Measurements from ENCODE around the gene CEP128. TPM values are rescaled to one million over a fixed set of nuclear protein-coding genes. Genes with fewer than 3 reads are reported as not detected.
"Not testable (repeated sequence)": the region's sequence is repeated elsewhere in the genome, so short reads cannot be mapped to it uniquely, and the experiment has no call there.

CEP128 gene
- total RNA-seq, 1 donor from 2014 or later = 4.1 TPM

- peak; percentile 36 for DNase-seq (ENCODE audit: extremely low read depth, low read depth, low spot score)
Measured at GRCh38 chr14:80954687-80955299, 13.3 kb upstream of the CEP128 start.

GRCh38 chr14:80953211-80953610 is 11.7 kb upstream of the CEP128 start:
- not testable (repeated sequence) for DNase-seq (ENCODE audit: extremely low read depth, low read depth, low spot score)

DNA sequence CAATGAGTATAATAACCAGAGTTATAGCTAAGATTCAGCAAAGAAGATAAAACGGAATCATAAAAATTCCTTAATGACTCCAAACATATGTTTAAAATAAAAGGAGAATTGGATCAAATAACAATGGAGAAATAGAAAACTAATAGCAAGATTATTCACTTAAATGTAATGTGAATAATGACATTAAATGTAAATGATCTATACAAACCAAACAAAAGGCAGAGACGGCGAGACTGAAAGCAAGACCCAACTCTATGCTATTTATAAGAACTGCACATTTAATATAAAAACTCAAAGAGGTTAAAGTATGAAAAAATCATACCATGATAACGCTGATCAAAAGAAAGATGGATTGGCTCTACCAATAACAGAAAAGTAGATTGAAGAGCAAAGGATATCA is 10.0 kb upstream of the CEP128 start:
- no peak for DNase-seq (ENCODE audit: extremely low read depth, low read depth, low spot score)

- DNase-seq (ENCODE audit: extremely low read depth, low read depth, low spot score) = no peak
Measured at GRCh38 chr14:80948291-80948690, 6.8 kb upstream of the CEP128 start.

- no peak for DNase-seq (ENCODE audit: extremely low read depth, low read depth, low spot score)
Measured at GRCh38 chr14:80946797-80947196, 5.3 kb upstream of the CEP128 start.

DNA sequence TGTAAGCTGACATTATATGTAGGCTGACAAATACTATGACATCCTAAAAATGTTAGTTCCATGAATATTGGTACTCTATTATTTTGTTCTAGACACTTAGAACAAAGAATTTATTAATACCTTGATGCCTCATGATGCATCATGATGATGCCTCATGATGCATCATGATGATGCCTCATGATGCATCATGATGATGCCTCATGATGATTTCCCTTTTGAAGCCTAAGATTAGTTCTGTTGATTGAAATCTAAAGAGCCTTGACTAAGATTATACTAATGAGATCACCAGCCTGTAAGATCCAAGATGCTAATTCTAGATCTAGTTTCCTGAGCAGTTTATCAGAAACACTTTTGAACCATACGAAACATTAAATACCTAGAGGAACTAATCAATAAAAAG is 4.6 kb upstream of the CEP128 start:
- no peak for DNase-seq (ENCODE audit: extremely low read depth, low read depth, low spot score)

DNA sequence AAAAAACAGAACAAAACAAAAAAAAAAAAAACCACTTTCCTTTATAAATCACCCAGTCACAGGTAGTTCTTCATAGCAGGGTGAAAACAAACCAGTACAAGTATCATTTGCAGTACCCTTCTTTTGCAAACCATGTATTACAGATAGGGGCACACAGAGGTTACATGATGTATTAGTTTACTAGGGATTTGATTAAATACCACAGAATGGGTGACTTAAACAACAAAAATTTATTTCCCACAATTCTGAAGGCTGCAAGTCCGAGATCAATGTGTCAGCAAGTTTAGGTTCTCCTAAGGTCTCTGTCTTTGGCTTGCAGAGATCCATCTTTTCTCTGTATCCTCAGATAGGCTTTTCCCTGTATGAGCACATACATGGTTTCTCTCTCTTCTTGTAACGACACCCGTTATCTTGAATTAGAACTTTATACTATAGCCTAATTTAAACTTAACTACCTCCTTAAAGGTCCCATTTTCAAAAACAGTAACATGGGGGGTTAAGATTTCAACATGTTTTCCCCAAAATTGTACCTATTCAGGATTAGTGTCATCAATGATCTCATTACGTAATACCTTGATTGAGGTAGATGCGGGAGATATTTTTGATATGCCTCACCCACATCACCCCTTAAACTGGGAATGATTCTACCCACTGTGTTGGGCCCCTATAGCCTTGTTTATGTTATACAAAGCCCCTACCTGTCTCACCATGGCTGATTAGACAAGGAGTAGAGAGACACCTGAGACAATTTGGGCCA is 3.5 kb upstream of the CEP128 start:
- no peak for DNase-seq (ENCODE audit: extremely low read depth, low read depth, low spot score)

- DNase-seq (ENCODE audit: extremely low read depth, low read depth, low spot score) = no peak
Measured at GRCh38 chr14:80942191-80942600, 658 bp upstream of the CEP128 start.

- DNase-seq (ENCODE audit: extremely low read depth, low read depth, low spot score) = no peak
Measured at GRCh38 chr14:80940146-80940545, 1.4 kb downstream of the CEP128 start.

DNA sequence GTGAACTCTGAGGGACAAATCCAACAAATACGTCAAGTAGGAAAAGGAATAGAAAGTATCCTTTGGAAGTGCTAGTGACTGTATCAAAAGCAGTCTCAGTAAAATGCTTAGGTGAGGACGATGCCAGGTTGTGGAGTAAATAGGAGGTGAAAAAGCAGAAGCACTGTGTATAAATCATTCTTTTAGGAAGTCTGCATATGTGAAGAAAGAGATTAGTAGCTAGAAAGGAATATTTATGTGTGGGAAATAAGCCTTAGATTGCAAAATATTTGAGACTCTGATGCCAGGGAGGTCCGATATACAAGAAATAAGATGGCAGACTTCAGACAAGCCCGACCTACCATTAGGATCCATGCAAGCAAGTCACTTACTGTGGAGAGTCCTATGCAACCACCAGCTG is 7.9 kb downstream of the CEP128 start:
- DNase-seq (ENCODE audit: extremely low read depth, low read depth, low spot score) = no peak

DNA sequence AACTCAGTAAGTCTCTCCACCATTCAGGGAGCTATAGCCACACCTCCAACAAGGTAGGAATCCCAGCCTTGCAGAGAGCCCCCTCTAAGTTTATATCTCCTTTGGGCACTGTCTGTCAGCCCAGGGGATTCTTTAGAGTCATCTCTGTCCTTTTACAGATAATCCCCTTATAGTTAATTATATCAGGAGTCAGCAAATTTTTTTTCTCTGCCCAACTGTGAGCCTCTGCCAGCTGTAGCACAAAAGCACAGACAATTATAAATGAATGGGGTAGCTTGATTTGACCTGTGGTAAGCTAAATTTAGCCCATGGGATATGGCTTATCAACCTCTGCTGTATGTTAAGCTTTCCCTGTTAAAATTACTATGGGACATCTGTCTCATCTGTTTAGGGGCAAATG is 8.3 kb downstream of the CEP128 start:
- DNase-seq (ENCODE audit: extremely low read depth, low read depth, low spot score) = no peak

DNA sequence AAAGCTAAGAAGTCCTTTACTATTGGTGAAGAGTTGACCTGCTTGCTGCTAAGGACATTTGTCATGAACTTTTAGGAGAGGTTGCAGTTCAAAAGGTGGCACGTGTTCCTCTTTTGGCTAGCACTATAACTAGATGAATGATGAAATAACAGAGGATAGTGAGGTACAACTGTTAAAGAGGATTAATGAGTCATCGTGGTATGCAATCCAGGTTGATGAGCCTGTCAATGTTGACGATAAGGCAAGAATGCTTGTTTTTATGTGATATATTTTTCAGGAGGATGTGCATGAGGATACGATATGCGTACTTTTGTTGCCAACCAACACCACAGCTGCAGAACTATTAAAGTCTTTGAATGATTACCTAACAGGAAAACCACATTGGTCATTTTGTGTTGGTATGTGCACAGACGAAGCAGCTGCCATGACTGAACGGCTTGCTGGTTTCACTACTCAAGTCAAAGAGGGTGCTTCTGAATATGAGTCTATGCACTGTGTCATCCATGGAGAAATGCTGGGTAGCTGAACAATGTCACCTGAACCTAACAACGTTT is 10.6 kb downstream of the CEP128 start:
- peak; percentile 14 for DNase-seq (ENCODE audit: extremely low read depth, low read depth, low spot score)

DNA sequence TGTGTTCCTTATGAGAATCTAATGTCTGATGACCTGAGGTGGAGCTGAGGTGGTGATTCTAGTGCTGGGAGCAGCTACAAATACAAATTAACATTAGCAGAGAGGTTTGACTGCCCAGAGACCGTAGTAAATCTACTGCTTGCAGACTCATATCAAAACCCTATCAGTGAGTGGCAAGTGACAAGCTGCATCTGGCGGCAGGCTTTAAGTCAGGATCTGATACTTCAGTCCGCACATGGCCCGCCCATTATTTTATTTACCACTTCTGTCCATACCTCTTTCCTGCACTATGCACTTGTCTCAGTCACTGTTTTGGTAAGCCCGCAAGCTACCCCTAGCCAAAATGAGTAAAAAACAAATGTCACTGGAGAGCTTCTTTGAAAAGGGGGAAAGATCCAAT is 11.4 kb downstream of the CEP128 start:
- no peak for DNase-seq (ENCODE audit: extremely low read depth, low read depth, low spot score)

DNA sequence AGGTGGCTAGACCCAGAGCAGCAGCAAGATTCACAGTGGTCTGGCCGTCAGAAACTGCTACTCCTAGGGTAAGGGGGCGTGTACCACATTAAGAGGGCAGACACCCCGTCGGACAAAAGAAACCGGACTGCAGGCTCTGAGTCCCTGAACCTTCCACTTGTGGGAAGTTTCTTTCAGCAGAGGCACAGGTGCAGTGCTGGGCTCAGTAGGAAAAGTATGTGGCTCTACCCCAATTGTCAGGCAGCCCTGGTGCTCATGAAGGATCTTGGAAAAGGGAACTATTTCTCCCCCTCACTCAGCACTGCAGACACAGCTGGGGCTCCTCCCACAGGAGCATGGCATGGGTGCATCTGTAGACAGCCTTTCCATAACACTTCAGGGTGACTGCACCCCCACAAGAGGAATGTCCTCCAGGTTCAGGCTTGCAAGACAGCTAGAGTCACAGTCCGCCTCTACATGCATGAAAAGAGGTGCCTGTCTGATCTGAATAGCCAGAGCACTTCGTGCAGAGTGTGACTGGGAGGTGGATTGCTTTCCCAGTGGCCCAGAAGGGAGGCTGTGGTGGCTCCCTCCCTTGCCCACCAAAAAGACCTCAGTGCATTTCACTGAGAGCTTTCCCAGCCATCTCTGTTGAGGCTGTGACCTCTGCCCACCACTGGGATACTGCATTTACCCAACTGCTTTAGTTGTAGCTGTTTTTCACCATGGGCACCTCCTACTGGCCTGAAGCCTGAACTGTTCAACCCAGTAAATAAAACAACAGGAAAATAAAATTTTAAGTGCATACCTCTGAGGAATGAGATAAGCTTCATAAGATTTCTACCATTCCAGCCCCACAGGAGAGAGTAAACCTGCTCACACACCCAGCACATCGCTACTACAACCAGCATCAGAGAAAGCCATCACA is 14.2 kb downstream of the CEP128 start:
- no peak for DNase-seq (ENCODE audit: extremely low read depth, low read depth, low spot score)

GRCh38 chr14:80926397-80927082 is 15.0 kb downstream of the CEP128 start:
- DNase-seq (ENCODE audit: extremely low read depth, low read depth, low spot score) = no peak

DNA sequence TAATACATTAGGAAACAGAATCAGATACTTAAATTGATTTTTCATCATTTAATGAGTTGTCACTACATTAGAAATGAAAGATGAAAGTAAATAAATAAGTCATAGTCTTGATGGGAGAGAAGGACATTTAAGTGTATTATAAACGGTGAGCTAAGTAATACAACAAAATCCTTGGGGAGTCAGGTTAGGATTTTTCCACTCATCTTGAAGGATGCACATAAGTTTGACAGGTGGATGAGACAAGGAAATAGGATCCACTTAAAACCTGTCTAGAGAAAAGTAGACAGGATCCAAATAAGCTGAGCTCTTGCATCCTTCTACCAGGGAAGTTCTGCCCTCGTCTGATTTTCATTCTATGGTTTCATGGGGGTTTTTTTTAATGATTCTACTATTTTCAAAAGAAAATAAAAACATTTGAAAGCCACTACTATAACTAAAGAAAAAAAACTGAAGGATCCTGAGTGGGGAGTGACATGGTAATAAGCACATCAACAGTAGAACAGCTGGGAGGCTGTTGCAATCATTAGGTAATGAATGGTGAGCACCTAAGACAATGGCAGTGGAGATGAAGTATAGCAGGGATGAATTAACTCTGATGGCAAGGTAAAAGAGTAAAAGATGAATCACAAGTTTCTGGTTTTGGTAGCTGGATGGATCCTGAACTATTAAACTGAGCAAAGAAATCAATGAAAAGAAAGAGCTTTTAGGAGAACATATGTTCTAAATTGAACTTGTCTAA is 17.0 kb downstream of the CEP128 start:
- DNase-seq (ENCODE audit: extremely low read depth, low read depth, low spot score) = no peak

- DNase-seq (ENCODE audit: extremely low read depth, low read depth, low spot score) = no peak
Measured at GRCh38 chr14:80923368-80923767, 18.2 kb downstream of the CEP128 start.

DNA sequence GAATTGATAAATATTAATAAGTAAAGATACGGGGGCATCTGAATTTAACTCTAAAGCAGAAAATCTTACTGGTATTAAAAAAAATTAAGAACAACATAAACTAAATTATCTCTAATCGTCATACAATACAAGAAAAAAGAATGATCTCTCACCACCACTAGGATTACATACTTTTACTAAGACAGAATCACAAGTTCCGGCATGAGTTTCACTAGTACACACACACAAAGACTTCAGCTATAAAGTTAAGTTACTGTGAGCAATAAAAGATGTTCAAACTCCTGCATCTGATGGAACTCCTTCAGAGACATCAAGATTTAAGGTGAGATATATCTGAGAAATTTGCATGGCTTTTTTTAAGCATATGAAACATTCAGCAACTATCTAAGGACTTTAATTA is 21.9 kb downstream of the CEP128 start:
- no peak for DNase-seq (ENCODE audit: extremely low read depth, low read depth, low spot score)

DNA sequence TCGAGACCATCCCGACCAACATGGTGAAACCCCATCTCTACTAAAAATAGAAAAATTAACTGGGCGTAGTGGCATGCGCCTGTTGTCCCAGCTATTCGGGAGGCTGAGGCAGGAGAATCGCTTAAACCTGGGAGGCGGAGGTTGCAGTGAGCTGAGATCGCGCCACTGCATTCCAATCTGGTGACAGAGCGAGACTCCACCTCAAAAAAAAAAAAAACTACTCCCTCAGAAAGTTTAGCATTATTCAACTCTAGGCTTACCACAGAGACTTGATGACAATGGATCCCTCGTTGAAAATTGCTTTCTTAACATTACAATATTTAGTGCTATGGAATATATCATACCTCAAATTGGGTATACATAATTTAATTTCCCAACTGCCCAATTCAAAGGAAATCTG is 29.5 kb downstream of the CEP128 start:
- not testable (repeated sequence) for DNase-seq (ENCODE audit: extremely low read depth, low read depth, low spot score)

DNA sequence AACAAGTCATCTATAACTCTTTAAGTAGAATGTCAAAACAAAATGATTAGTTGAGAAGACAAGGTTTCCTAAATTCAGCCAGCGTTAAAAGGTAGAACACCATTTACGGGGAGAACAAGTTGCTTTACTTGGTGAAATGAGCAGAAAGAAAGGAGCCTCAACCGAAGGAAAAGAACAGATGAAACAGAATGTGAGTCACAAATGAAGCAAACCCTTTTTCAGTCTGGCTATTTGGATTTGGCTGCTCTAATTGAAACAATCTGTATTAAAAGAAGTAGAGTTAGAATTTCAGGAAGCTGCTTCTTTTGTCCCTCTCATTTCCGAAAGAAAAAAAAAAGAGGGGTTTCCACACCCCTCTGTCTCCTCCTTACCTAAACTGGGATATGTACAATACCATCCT is 34.6 kb downstream of the CEP128 start:
- DNase-seq (ENCODE audit: extremely low read depth, low read depth, low spot score) = no peak
